Measurements from ENCODE around the gene UROC1.

DNA sequence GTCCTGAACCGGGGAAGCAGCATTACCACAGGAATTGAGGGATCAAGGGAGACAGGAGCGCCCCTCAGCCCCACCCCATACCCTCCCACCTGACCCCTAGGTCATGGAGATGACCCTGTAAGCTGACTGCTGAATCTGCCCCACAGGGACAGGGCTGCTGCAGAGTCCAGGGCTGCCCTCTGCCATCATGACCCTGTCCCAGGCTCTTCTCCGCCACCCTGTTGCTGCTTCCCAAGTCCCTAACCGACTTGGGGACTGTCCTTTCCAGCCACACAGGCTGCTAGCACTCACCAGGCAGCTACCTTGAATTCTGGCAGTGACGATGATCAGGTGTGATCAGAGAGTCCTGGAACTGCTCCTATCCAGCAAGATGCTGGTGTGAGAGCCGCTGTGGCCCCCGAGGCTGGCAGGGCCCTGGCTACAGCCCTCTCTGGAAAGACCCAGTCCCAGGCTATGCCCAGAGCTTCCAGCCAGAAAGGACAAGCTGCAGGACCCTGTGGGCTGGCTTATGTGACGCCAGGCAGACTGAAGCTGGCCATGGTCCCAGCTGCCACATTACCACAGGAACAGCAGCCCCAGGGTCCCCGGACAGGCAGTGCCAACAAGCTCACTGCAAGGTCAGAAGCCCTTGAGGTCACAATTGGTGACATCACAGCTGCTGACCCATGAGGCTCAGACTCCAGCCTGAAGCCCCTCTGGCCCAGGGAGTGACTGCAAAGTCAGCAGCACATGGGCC lies 40.9 kb upstream of the UROC1 start, which contains the start of gene C3orf22:
- no peak for TF ChIP-seq CTCF (conservative IDR thresholded peaks at IDR 0.05 in 1 of 2, IDR thresholded peaks at IDR 0.05 in 1 of 2; ENCODE audit: extremely low read depth in 1 of 2, insufficient read depth in 1 of 2, low read depth in 1 of 2, low read length in 2 of 2)
- TF ChIP-seq EZH2 (IDR thresholded peaks at IDR 0.05; ENCODE audit: borderline replicate concordance, low read length): no peak
